CD4-positive, CD25-positive, alpha-beta regulatory T cell (primary cell): Measurements from ENCODE around the gene PLAC8L1. TPM values are rescaled to one million over a fixed set of nuclear protein-coding genes. Genes with fewer than 3 reads are reported as not detected.

Experiments
- ATAC-seq, 2 donors: fragments of 150-1000 bp; cut with Tn5 transposase; one replicate each; pipeline ENCODE4 v1.10.0; 2021; ENCODE audit warnings: low read depth in 2 of 2, moderate number of reproducible peaks in 2 of 2, moderate library complexity in 1 of 2
- DNase-seq, 3 donors: peaks; one replicate each; pipeline versions ENCODE4 v3.0.0 to v3.0.0-alpha.2; 2012 to 2022; ENCODE audit warnings: mixed read lengths in 1 of 3
- H3K27ac ChIP-seq: one replicate; pipeline ENCODE4 v1.7.0; 2013; ENCODE audit warnings: mild to moderate bottlenecking, low read length; ENCODE audit not compliant: insufficient read depth, poor library complexity, severe bottlenecking
- H3K27me3 ChIP-seq: one replicate; pipeline ENCODE4 v1.7.0; 2013; ENCODE audit warnings: low read length; ENCODE audit not compliant: control insufficient read depth, insufficient read depth
- H3K36me3 ChIP-seq: one replicate; pipeline ENCODE4 v1.7.0; 2013; ENCODE audit warnings: mild to moderate bottlenecking, low read length, moderate library complexity; ENCODE audit not compliant: control insufficient read depth, insufficient read depth
- H3K4me1 ChIP-seq: 2 replicates; pipeline ENCODE4 v1.7.0; 2013; ENCODE audit warnings: mild to moderate bottlenecking, low read length; ENCODE audit not compliant: insufficient read depth, control insufficient read depth, poor library complexity, severe bottlenecking
- H3K4me3 ChIP-seq: one replicate; pipeline ENCODE4 v1.7.0; 2013; ENCODE audit warnings: low read depth, mild to moderate bottlenecking, low read length, moderate library complexity
- H3K9me3 ChIP-seq, 2 experiments: 1 replicate in 1 of 2; 2 replicates in 1 of 2; pipeline ENCODE4 v1.7.0; 2013; ENCODE audit warnings: low read length in 2 of 2, mild to moderate bottlenecking in 1 of 2, moderate library complexity in 1 of 2; ENCODE audit not compliant: control insufficient read depth in 2 of 2
- H3K27ac Mint-ChIP-seq, 3 donors: one replicate each; pipeline ENCODE4 v1.8.0; 2020 to 2022; ENCODE audit warnings: mild to moderate bottlenecking in 3 of 3, mixed read lengths in 3 of 3, moderate library complexity in 2 of 3
- H3K27me3 Mint-ChIP-seq: one replicate; pipeline ENCODE4 v1.8.0; 2022; ENCODE audit warnings: mild to moderate bottlenecking, mixed read lengths
- H3K36me3 Mint-ChIP-seq: one replicate; pipeline ENCODE4 v1.8.0; 2020; ENCODE audit warnings: mixed read lengths
- H3K4me1 Mint-ChIP-seq, 4 donors: one replicate each; pipeline ENCODE4 v1.8.0; 2020 to 2022; ENCODE audit warnings: mixed read lengths in 4 of 4, mild to moderate bottlenecking in 1 of 4
- H3K4me3 Mint-ChIP-seq, 4 donors: one replicate each; pipeline ENCODE4 v1.8.0; 2020 to 2022; ENCODE audit warnings: mild to moderate bottlenecking in 4 of 4, mixed read lengths in 4 of 4, moderate library complexity in 3 of 4
- H3K9me3 Mint-ChIP-seq, 7 donors: one replicate each; pipeline ENCODE4 v1.8.0; 2020 to 2022; ENCODE audit warnings: mixed read lengths in 7 of 7, mild to moderate bottlenecking in 3 of 7, moderate library complexity in 2 of 7
- polyA plus RNA-seq, 4 donors: library from polyadenylated mRNA; unstranded; fragments of 300-500 nt; fragmentation: Illumina TruSeq; gene quantifications; one replicate each; pipeline ENCODE4 v1.2.3, GENCODE V29; 2021
- total RNA-seq: library from RNA; stranded (reverse); gene quantifications from one replicate; pipeline ENCODE4 v1.2.3, GENCODE V29; 2022

Gene PLAC8L1
- total and polyA plus RNA-seq, 5 donors from 2014 or later, result 0.67 TPM; not detected in 4

GRCh38 chr5:146042628-146043279 lies 62.6 kb downstream of the PLAC8L1 start:
- no peaks in the 10 kb centered on the region for H3K36me3 ChIP-seq
- H3K4me1 ChIP-seq, result no peaks in the 10 kb centered on the region
- Mint-ChIP-seq H3K4me1 (no peaks in the 10 kb centered on the region), H3K4me3 (no peak overlapping the region), H3K27me3 (no peaks in the 10 kb centered on the region), H3K36me3 (no peaks in the 10 kb centered on the region), H3K27ac (no peak overlapping the region), H3K9me3 (peaks cover 0 to 2% (median 0%) of the 10 kb centered on the region in 7 donors)
- H3K4me3 ChIP-seq, result no peak overlapping the region
- no peak overlapping the region for H3K27ac ChIP-seq
- no peaks in the 10 kb centered on the region for H3K9me3 ChIP-seq
- no peaks in the 10 kb centered on the region for H3K27me3 ChIP-seq
- DNase-seq (no peak), ATAC-seq (no peak)

GRCh38 chr5:146041180-146041789 lies 64.1 kb downstream of the PLAC8L1 start:
- Histone ChIP-seq H3K9me3 (no peaks in the 10 kb centered on the region), H3K36me3 (no peaks in the 10 kb centered on the region), H3K27ac (no peak overlapping the region), H3K4me1 (no peaks in the 10 kb centered on the region), H3K27me3 (no peaks in the 10 kb centered on the region), H3K4me3 (no peak overlapping the region)
- H3K9me3 Mint-ChIP-seq, result peaks cover 0 to 2% (median 0%) of the 10 kb centered on the region in 7 donors
- ATAC-seq, result no peak
- no peaks in the 10 kb centered on the region for H3K4me1 Mint-ChIP-seq
- H3K4me3 Mint-ChIP-seq, result no peak overlapping the region
- no peak overlapping the region for H3K27ac Mint-ChIP-seq
- no peaks in the 10 kb centered on the region for H3K36me3 Mint-ChIP-seq
- peak in 1 of 3 donors; percentile 5 for DNase-seq
- no peaks in the 10 kb centered on the region for H3K27me3 Mint-ChIP-seq

- H3K4me3 Mint-ChIP-seq, result no peak overlapping the region
- H3K4me3 ChIP-seq, result no peak overlapping the region
- H3K27me3 ChIP-seq, result no peaks in the 10 kb centered on the region
- H3K9me3 ChIP-seq, result no peaks in the 10 kb centered on the region
- no peak for ATAC-seq
- no peaks in the 10 kb centered on the region for H3K4me1 Mint-ChIP-seq
- H3K27ac ChIP-seq, result no peak overlapping the region
- H3K4me1 ChIP-seq, result no peaks in the 10 kb centered on the region
- DNase-seq, result no peak
- no peaks in the 10 kb centered on the region for H3K36me3 ChIP-seq
- no peaks in the 10 kb centered on the region for H3K27me3 Mint-ChIP-seq
- H3K36me3 Mint-ChIP-seq, result no peaks in the 10 kb centered on the region
- H3K9me3 Mint-ChIP-seq, result peaks cover 0 to 2% (median 0%) of the 10 kb centered on the region in 7 donors
- H3K27ac Mint-ChIP-seq, result no peak overlapping the region
Measured at GRCh38 chr5:146040527-146040926, 64.8 kb downstream of the PLAC8L1 start.

DNA sequence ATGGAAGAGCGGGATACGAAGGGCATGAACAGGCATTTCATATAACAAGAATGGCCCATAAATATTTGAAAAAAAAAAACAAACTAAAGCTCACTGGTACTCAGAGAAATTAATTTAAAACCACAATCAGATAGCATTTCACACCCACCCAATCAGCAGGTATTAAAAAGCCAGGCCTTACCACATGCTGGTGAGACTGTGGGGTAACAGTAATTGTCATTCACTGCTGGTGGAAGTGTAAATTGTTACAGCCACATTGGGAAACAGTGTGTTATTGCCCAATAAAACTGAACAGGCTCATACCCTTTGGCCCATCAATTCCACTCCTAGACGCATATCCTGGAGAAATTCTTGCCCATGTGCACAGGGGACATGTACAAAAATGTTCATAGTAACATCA lies 66.0 kb downstream of the PLAC8L1 start:
- Histone ChIP-seq H3K27ac (no peak overlapping the region), H3K9me3 (no peaks in the 10 kb centered on the region), H3K27me3 (no peaks in the 10 kb centered on the region), H3K4me1 (no peaks in the 10 kb centered on the region), H3K36me3 (no peaks in the 10 kb centered on the region), H3K4me3 (no peak overlapping the region)
- DNase-seq (no peak), ATAC-seq (no peak)
- H3K4me3 Mint-ChIP-seq, result no peak overlapping the region
- no peaks in the 10 kb centered on the region for H3K27me3 Mint-ChIP-seq
- H3K4me1 Mint-ChIP-seq, result no peaks in the 10 kb centered on the region
- H3K27ac Mint-ChIP-seq, result no peak overlapping the region
- H3K36me3 Mint-ChIP-seq, result no peaks in the 10 kb centered on the region
- H3K9me3 Mint-ChIP-seq, result peaks cover 0 to 2% (median 0%) of the 10 kb centered on the region in 7 donors

- Mint-ChIP-seq H3K4me1 (peaks cover 0 to 4% (median 0%) of the 10 kb centered on the region in 4 donors), H3K27ac (no peak overlapping the region), H3K4me3 (no peak overlapping the region), H3K9me3 (no peaks in the 10 kb centered on the region), H3K27me3 (no peaks in the 10 kb centered on the region), H3K36me3 (no peaks in the 10 kb centered on the region)
- no peak overlapping the region for H3K27ac ChIP-seq
- no peaks in the 10 kb centered on the region for H3K27me3 ChIP-seq
- no peaks in the 10 kb centered on the region for H3K4me1 ChIP-seq
- no peaks in the 10 kb centered on the region for H3K36me3 ChIP-seq
- no peak overlapping the region for H3K4me3 ChIP-seq
- no peaks in the 10 kb centered on the region for H3K9me3 ChIP-seq
- DNase-seq (no peak), ATAC-seq (no peak)
Measured at GRCh38 chr5:146034605-146035004, 70.8 kb downstream of the PLAC8L1 start.

Other genes starting within 250 kb of the PLAC8L1 start
- not detected for gene GRXCR2, start 232.6 kb downstream of the PLAC8L1 start, total RNA-seq
- under 1 TPM in 1 of 4 donors, not detected in 3; 0.18 TPM for gene GRXCR2, start 232.6 kb downstream of the PLAC8L1 start, polyA plus RNA-seq
- 4.5 TPM for gene SH3RF2, start 169.0 kb downstream of the PLAC8L1 start, total RNA-seq
- under 1 TPM in 3 of 4 donors, not detected in 1; 0.52 to 0.74 (median 0.66) TPM for gene SH3RF2, start 169.0 kb downstream of the PLAC8L1 start, polyA plus RNA-seq
- 72.6 TPM for gene LARS1, start 77.1 kb upstream of the PLAC8L1 start, total RNA-seq
- 10 to 100 TPM; 80.5 to 95.7 (median 85.7) TPM for gene LARS1, start 77.1 kb upstream of the PLAC8L1 start, polyA plus RNA-seq
- gene RBM27, start 98.0 kb upstream of the PLAC8L1 start, total RNA-seq, result 34.8 TPM
- gene RBM27, start 98.0 kb upstream of the PLAC8L1 start, polyA plus RNA-seq, result 1 to 10 TPM; 5.8 to 7.4 (median 6.6) TPM
- 0.30 TPM for gene POU4F3, start 233.3 kb upstream of the PLAC8L1 start, total RNA-seq
- gene POU4F3, start 233.3 kb upstream of the PLAC8L1 start, polyA plus RNA-seq, result not detected